DND-41 (cell line): ENCODE results near the gene MDH2.

ENCODE experiments used
- ATAC-seq: fragments of 200-7000 bp; cut with Tn5 transposase; 3 replicates; pipeline ENCODE4 v1.9.1; 2021; ENCODE audit warnings: low read depth; ENCODE audit not compliant: insufficient read depth
- DNase-seq: peaks from one replicate; pipeline ENCODE4 v3.0.0-alpha.2; 2020
- H2AFZ ChIP-seq: 2 replicates; pipeline ENCODE4 v1.6.0; 2012; ENCODE audit warnings: low read depth, low read length
- H3K27ac ChIP-seq: 2 replicates; pipeline ENCODE4 v1.5.1; 2012; ENCODE audit warnings: low read length, inconsistent platforms
- H3K27me3 ChIP-seq: fragments of 200-600 bp; sonication (generic); 2 replicates; pipeline ENCODE4 v1.6.0; 2012; ENCODE audit warnings: low read length, mild to moderate bottlenecking, inconsistent platforms; ENCODE audit not compliant: insufficient read depth, poor library complexity
- H3K36me3 ChIP-seq: 2 replicates; pipeline ENCODE4 v1.5.1; 2012; ENCODE audit warnings: low read length, inconsistent platforms; ENCODE audit not compliant: insufficient read depth
- H3K4me1 ChIP-seq: 2 replicates; pipeline ENCODE4 v1.5.1; 2012; ENCODE audit warnings: mild to moderate bottlenecking, low read length; ENCODE audit not compliant: insufficient read depth
- H3K4me2 ChIP-seq: 2 replicates; pipeline ENCODE4 v1.6.0; 2012; ENCODE audit warnings: mild to moderate bottlenecking, moderate library complexity, low read length, inconsistent platforms; ENCODE audit not compliant: insufficient read depth
- H3K4me3 ChIP-seq, 2 experiments: fragments of 200-600 bp in 1 of 2; shearing (Covaris generic) in 1 of 2; 2 replicates each; pipeline ENCODE4 v1.5.1; 2012 to 2016; ENCODE audit warnings: inconsistent platforms in 2 of 2, low read length in 2 of 2, mild to moderate bottlenecking in 2 of 2, low read depth in 1 of 2, moderate library complexity in 1 of 2
- H3K79me2 ChIP-seq: 2 replicates; pipeline ENCODE4 v1.6.0; 2012; ENCODE audit warnings: low read length, inconsistent platforms; ENCODE audit not compliant: insufficient read depth
- H3K9ac ChIP-seq: 2 replicates; pipeline ENCODE4 v1.6.0; 2012; ENCODE audit warnings: low read depth, mild to moderate bottlenecking, inconsistent platforms, low read length, moderate library complexity
- H3K9me3 ChIP-seq: 2 replicates; pipeline ENCODE4 v1.5.1; 2012; ENCODE audit warnings: low read length, moderate library complexity, mild to moderate bottlenecking, inconsistent platforms; ENCODE audit not compliant: insufficient read depth, severe bottlenecking
- H4K20me1 ChIP-seq: 2 replicates; pipeline ENCODE4 v1.6.0; 2012; ENCODE audit warnings: low read length; ENCODE audit not compliant: insufficient read depth
- CTCF ChIP-seq: IDR thresholded peaks from 2 replicates; pipeline ENCODE4 v1.5.1; 2012; ENCODE audit warnings: borderline replicate concordance, low read length, moderate library complexity, mild to moderate bottlenecking; ENCODE audit not compliant: poor library complexity, severe bottlenecking; ENCODE audit errors: extremely low read depth
- EZH2 ChIP-seq: IDR thresholded peaks from 3 replicates; pipeline ENCODE4 v1.6.1; 2012; ENCODE audit warnings: borderline replicate concordance, low read depth, mild to moderate bottlenecking, moderate library complexity, low read length, inconsistent platforms; ENCODE audit not compliant: severe bottlenecking

MDH2 gene

GRCh38 chr7:76054123-76055120 is 6.5 kb downstream of the MDH2 start:
- Histone ChIP-seq H3K4me2 (no peak overlapping the region), H3K9me3 (no peaks in the 10 kb centered on the region), H3K9ac (no peak overlapping the region), H3K4me3 (no peak overlapping the region), H3K36me3 (peaks cover 79% of the 10 kb centered on the region), H3K79me2 (peaks cover 64% of the 10 kb centered on the region), H3K4me1 (peaks cover 12% of the 10 kb centered on the region), H3K27me3 (no peaks in the 10 kb centered on the region), H2AFZ (no peak overlapping the region), H4K20me1 (peaks cover 65% of the 10 kb centered on the region), H3K27ac (no peak overlapping the region)
- no peak for DNase-seq
- no peak for ATAC-seq
- no peak for TF ChIP-seq CTCF
- TF ChIP-seq EZH2: no peak

- H3K4me3 ChIP-seq: no peak overlapping the region
These were observed 8.3 kb downstream of the MDH2 start for GRCh38 chr7:76056241-76056640.

GRCh38 chr7:76057103-76057812 is 9.4 kb downstream of the MDH2 start:
- Histone ChIP-seq H3K4me2 (no peak overlapping the region), H3K9me3 (no peaks in the 10 kb centered on the region), H3K4me1 (no peaks in the 10 kb centered on the region), H3K27me3 (no peaks in the 10 kb centered on the region), H4K20me1 (peaks cover 65% of the 10 kb centered on the region), H3K9ac (no peak overlapping the region), H3K27ac (no peak overlapping the region), H2AFZ (no peak overlapping the region), H3K79me2 (peaks cover 37% of the 10 kb centered on the region), H3K4me3 (no peak overlapping the region), H3K36me3 (peaks cover 91% of the 10 kb centered on the region)
- no peak for DNase-seq
- ATAC-seq: no peak
- TF ChIP-seq EZH2 (no peak), CTCF (no peak)

More at GRCh38 chr7:76056241-76056640, 8.3 kb downstream of the MDH2 start:
- no peak overlapping the region for H3K4me2 ChIP-seq
- H3K4me1 ChIP-seq: no peaks in the 10 kb centered on the region; the same call in 1 of the 2 replicates
- no peaks in the 10 kb centered on the region for H3K27me3 ChIP-seq
- ATAC-seq (no peak), DNase-seq (no peak)
- peaks cover 47% of the 10 kb centered on the region for H3K79me2 ChIP-seq
- no peak overlapping the region for H2AFZ ChIP-seq
- no peak overlapping the region for H3K27ac ChIP-seq
- peaks cover 63% of the 10 kb centered on the region for H4K20me1 ChIP-seq
- TF ChIP-seq EZH2 (no peak), CTCF (no peak)
- H3K9ac ChIP-seq: no peak overlapping the region
- peaks cover 88% of the 10 kb centered on the region for H3K36me3 ChIP-seq
- no peaks in the 10 kb centered on the region for H3K9me3 ChIP-seq
